Hypothalamus (tissue), 51 donors: ENCODE data around the gene ZFHX2.
"Not testable (repeated sequence)": the region's sequence is repeated elsewhere in the genome, so short reads cannot be mapped to it uniquely, and the experiment has no call there.

Source experiments
- DNase-seq, 51 donors: peaks; one replicate each; lab custom pipeline; 2025; lab: John Stamatoyannopoulos, UW

The ZFHX2 gene

GRCh38 chr14:23551266-23552028 is at the start of gene ZFHX2:
Gene ZFHX2, minus strand, starts transcription at chr14:23551765. Its CDS starts 16,440 bp downstream, at chr14:23535325.
- DNase-seq = peak; percentile 44 to 92 (median 81)

GRCh38 chr14:23600806-23601205 is 49.2 kb upstream of the ZFHX2 start:
- DNase-seq = no peak

- DNase-seq = no peak
These were observed 48.8 kb upstream of the ZFHX2 start for GRCh38 chr14:23600322-23600707.

GRCh38 chr14:23594191-23594590 is 42.6 kb upstream of the ZFHX2 start:
- DNase-seq = not testable (repeated sequence)

- DNase-seq = no peak
These were observed 38.6 kb upstream of the ZFHX2 start for GRCh38 chr14:23590198-23590597.

- DNase-seq = no peak
These were observed 38.0 kb upstream of the ZFHX2 start for GRCh38 chr14:23589606-23590005.

- peak in 48 of 51 donors; percentile 31 to 89 (median 73) for DNase-seq
These were observed 37.5 kb upstream of the ZFHX2 start for GRCh38 chr14:23588884-23589598.

- DNase-seq = not testable (repeated sequence)
These were observed 33.1 kb upstream of the ZFHX2 start for GRCh38 chr14:23584527-23585203.

- DNase-seq = not testable (repeated sequence)
These were observed 32.4 kb upstream of the ZFHX2 start for GRCh38 chr14:23583761-23584526.

- no peak for DNase-seq
These were observed 31.6 kb upstream of the ZFHX2 start for GRCh38 chr14:23582906-23583760.

GRCh38 chr14:23580948-23581281 is 29.4 kb upstream of the ZFHX2 start:
- no peak for DNase-seq

- DNase-seq = no peak
These were observed 28.8 kb upstream of the ZFHX2 start for GRCh38 chr14:23580152-23580926.

GRCh38 chr14:23579739-23580138 is 28.2 kb upstream of the ZFHX2 start:
- no peak for DNase-seq

- no peak for DNase-seq
These were observed 27.7 kb upstream of the ZFHX2 start for GRCh38 chr14:23579311-23579630.

GRCh38 chr14:23578560-23579310 is 27.2 kb upstream of the ZFHX2 start, which contains the start of gene JPH4:
Gene JPH4, minus strand, starts transcription at chr14:23578790. Its CDS starts 1,337 bp downstream, at chr14:23577453.
- DNase-seq = peak in 26 of 51 donors; percentile 17 to 78 (median 45)

- peak in 1 of 51 donors; percentile 48 for DNase-seq
These were observed 26.3 kb upstream of the ZFHX2 start for GRCh38 chr14:23577710-23578392.

- peak in 9 of 51 donors; percentile 13 to 61 (median 28) for DNase-seq
These were observed 25.6 kb upstream of the ZFHX2 start for GRCh38 chr14:23577004-23577681.
